Glutamatergic neuron (in vitro differentiated cells): Measurements from ENCODE around the gene SDHA. TPM values are rescaled to one million over a fixed set of nuclear protein-coding genes. Genes with fewer than 3 reads are reported as not detected.
A peak's percentile ranks its signal among the peaks of the same experiment; 100 is the strongest.
"Not testable (repeated sequence)": the region's sequence is repeated elsewhere in the genome, so short reads cannot be mapped to it uniquely, and the experiment has no call there.

ENCODE experiments used
- DNase-seq: peaks from one replicate; pipeline ENCODE4 v3.0.0; 2022
- H3K27ac Mint-ChIP-seq: one replicate; pipeline ENCODE4 v1.8.0; 2020; ENCODE audit warnings: mild to moderate bottlenecking, mixed read lengths, inconsistent platforms; ENCODE audit not compliant: unreplicated experiment
- H3K27me3 Mint-ChIP-seq: one replicate; pipeline ENCODE4 v1.8.0; 2020; ENCODE audit warnings: mild to moderate bottlenecking, moderate library complexity, mixed read lengths, inconsistent platforms; ENCODE audit not compliant: unreplicated experiment
- H3K36me3 Mint-ChIP-seq: one replicate; pipeline ENCODE4 v1.8.0; 2020; ENCODE audit warnings: mild to moderate bottlenecking, mixed read lengths, inconsistent platforms; ENCODE audit not compliant: unreplicated experiment
- H3K4me1 Mint-ChIP-seq: one replicate; pipeline ENCODE4 v1.8.0; 2020; ENCODE audit warnings: mild to moderate bottlenecking, low read depth, mixed read lengths, inconsistent platforms; ENCODE audit not compliant: unreplicated experiment
- H3K4me3 Mint-ChIP-seq: one replicate; pipeline ENCODE4 v1.8.0; 2020; ENCODE audit warnings: mild to moderate bottlenecking, mixed read lengths, inconsistent platforms; ENCODE audit not compliant: unreplicated experiment
- H3K9me3 Mint-ChIP-seq: one replicate; pipeline ENCODE4 v1.8.0; 2020; ENCODE audit warnings: mild to moderate bottlenecking, moderate library complexity, mixed read lengths, inconsistent platforms; ENCODE audit not compliant: unreplicated experiment
- CTCF ChIP-seq: fragments of 200-600 bp; sonication (generic); IDR thresholded peaks from one replicate; pipeline ENCODE4 v1.5.0; 2021; ENCODE audit not compliant: partially characterized antibody, unreplicated experiment
- total RNA-seq: library from RNA; stranded (reverse); fragmentation: NEBNext Ultra II Directional; extraction: Animal tissue kit (Norgen Biotek cat#: 25700); gene quantifications from one replicate; pipeline ENCODE4 v1.2.1, GENCODE V29; 2021; ENCODE audit not compliant: unreplicated experiment

Gene SDHA
- total RNA-seq, 1 donor from 2014 or later, result 81.3 TPM

GRCh38 chr5:194603-195209 is 23.4 kb upstream of the SDHA start:
- TF ChIP-seq CTCF, result no peak
- H3K27ac Mint-ChIP-seq, result no peak overlapping the region
- H3K36me3 Mint-ChIP-seq, result no peaks in the 10 kb centered on the region
- peaks cover 6% of the 10 kb centered on the region for H3K9me3 Mint-ChIP-seq
- no peak overlapping the region for H3K4me3 Mint-ChIP-seq
- peak; percentile 10 for DNase-seq
- H3K4me1 Mint-ChIP-seq, result peaks cover 13% of the 10 kb centered on the region
- peaks cover 6% of the 10 kb centered on the region for H3K27me3 Mint-ChIP-seq

GRCh38 chr5:195401-196160 is 22.5 kb upstream of the SDHA start:
- H3K4me1 Mint-ChIP-seq, result peaks cover 7% of the 10 kb centered on the region
- peaks cover 4% of the 10 kb centered on the region for H3K27me3 Mint-ChIP-seq
- TF ChIP-seq CTCF, result no peak
- DNase-seq, result peak; percentile 44
- no peak overlapping the region for H3K4me3 Mint-ChIP-seq
- no peak overlapping the region for H3K27ac Mint-ChIP-seq
- no peaks in the 10 kb centered on the region for H3K36me3 Mint-ChIP-seq
- H3K9me3 Mint-ChIP-seq, result peaks cover 8% of the 10 kb centered on the region

- no peak overlapping the region for H3K4me3 Mint-ChIP-seq
- H3K27ac Mint-ChIP-seq, result no peak overlapping the region
- H3K36me3 Mint-ChIP-seq, result no peaks in the 10 kb centered on the region
- peaks cover 9% of the 10 kb centered on the region for H3K4me1 Mint-ChIP-seq
- TF ChIP-seq CTCF, result no peak
- peaks cover 6% of the 10 kb centered on the region for H3K27me3 Mint-ChIP-seq
- DNase-seq, result peak; percentile 26
- H3K9me3 Mint-ChIP-seq, result peaks cover 10% of the 10 kb centered on the region
Observed at GRCh38 chr5:196350-196749, 21.8 kb upstream of the SDHA start.

GRCh38 chr5:197031-197430 is 21.1 kb upstream of the SDHA start:
- not testable (repeated sequence) for H3K27ac Mint-ChIP-seq, H3K36me3 Mint-ChIP-seq, H3K27me3 Mint-ChIP-seq, H3K4me3 Mint-ChIP-seq
- H3K4me1 Mint-ChIP-seq, result peaks cover 16% of the 10 kb centered on the region
- peak; percentile 10 for DNase-seq
- H3K9me3 Mint-ChIP-seq, result peaks cover 11% of the 10 kb centered on the region

- Mint-ChIP-seq H3K36me3 (no peaks in the 10 kb centered on the region), H3K27ac (no peak overlapping the region)
Observed at GRCh38 chr5:197892-198489, 20.1 kb upstream of the SDHA start.

More at GRCh38 chr5:197892-198489, 20.1 kb upstream of the SDHA start:
- Mint-ChIP-seq H3K9me3 (peaks cover 11% of the 10 kb centered on the region), H3K4me3 (no peak overlapping the region), H3K4me1 (peaks cover 16% of the 10 kb centered on the region), H3K27me3 (peaks cover 6% of the 10 kb centered on the region)
- TF ChIP-seq CTCF, result no peak
- peak; percentile 19 for DNase-seq
